MM.1S (cell line): ENCODE measurements around the gene ST6GALNAC6.

Experiments used
- DNase-seq: peaks from one replicate; pipeline ENCODE4 v3.0.0-alpha.2; 2015
- H2AFZ ChIP-seq: fragments of 300-600 bp; sonication (generic); 2 replicates; pipeline ENCODE4 v1.6.0; 2016; ENCODE audit warnings: antibody characterized with exemption, low read length
- H3F3A ChIP-seq: fragments of 300-600 bp; sonication (generic); 2 replicates; pipeline ENCODE4 v1.6.1; 2016; ENCODE audit warnings: mild to moderate bottlenecking, antibody characterized with exemption, low read length, moderate library complexity, mixed read lengths; ENCODE audit not compliant: insufficient read depth
- H3K27ac ChIP-seq: fragments of 300-600 bp; sonication (generic); 2 replicates; pipeline ENCODE4 v1.5.1; 2016; ENCODE audit warnings: mild to moderate bottlenecking, low read length
- H3K27me3 ChIP-seq: fragments of 300-600 bp; sonication (generic); replicated peaks from 2 replicates; pipeline ENCODE4 v1.6.0; 2016; ENCODE audit warnings: low read length; ENCODE audit not compliant: insufficient read depth
- H3K36me3 ChIP-seq: fragments of 300-600 bp; sonication (generic); replicated peaks from 2 replicates; pipeline ENCODE4 v1.6.1; 2016; ENCODE audit warnings: mild to moderate bottlenecking, low read length, mixed read lengths; ENCODE audit not compliant: insufficient read depth
- H3K4me1 ChIP-seq: fragments of 300-600 bp; sonication (generic); 2 replicates; pipeline ENCODE4 v1.6.1; 2016; ENCODE audit warnings: low read length, mixed read lengths
- H3K4me2 ChIP-seq: fragments of 300-600 bp; sonication (generic); 2 replicates; pipeline ENCODE4 v1.6.0; 2016; ENCODE audit warnings: low read depth, low read length
- H3K4me3 ChIP-seq: fragments of 300-600 bp; sonication (generic); 2 replicates; pipeline ENCODE4 v1.5.1; 2016; ENCODE audit warnings: low read length, mixed read lengths
- H3K79me2 ChIP-seq: fragments of 300-600 bp; sonication (generic); 2 replicates; pipeline ENCODE4 v1.6.1; 2016; ENCODE audit warnings: mixed run types, low read length, mixed read lengths
- H3K9ac ChIP-seq: fragments of 300-600 bp; sonication (generic); 2 replicates; pipeline ENCODE4 v1.6.1; 2016; ENCODE audit warnings: low read length, mixed read lengths
- H3K9me2 ChIP-seq: fragments of 300-600 bp; sonication (generic); replicated peaks from 2 replicates; pipeline ENCODE4 v1.6.1; 2016; ENCODE audit warnings: mild to moderate bottlenecking, low read length, mixed read lengths; ENCODE audit not compliant: insufficient read depth
- H3K9me3 ChIP-seq: fragments of 300-600 bp; sonication (generic); replicated peaks from 2 replicates; pipeline ENCODE4 v1.6.1; 2016; ENCODE audit warnings: mild to moderate bottlenecking, low read length, mixed read lengths; ENCODE audit not compliant: insufficient read depth
- H4K20me1 ChIP-seq: fragments of 300-600 bp; sonication (generic); 2 replicates; pipeline ENCODE4 v1.6.1; 2016; ENCODE audit warnings: mild to moderate bottlenecking, low read length, moderate library complexity, mixed read lengths; ENCODE audit not compliant: insufficient read depth
- EZH2 ChIP-seq: fragments of 300-600 bp; sonication (generic); optimal IDR thresholded peaks from 2 replicates; pipeline ENCODE3; 2017; ENCODE audit warnings: low read depth, mild to moderate bottlenecking, antibody characterized with exemption, low read length, mixed read lengths
- EZH2phosphoT487 ChIP-seq: fragments of 300-600 bp; sonication (generic); IDR thresholded peaks from 2 replicates; pipeline ENCODE4 v1.6.1; 2018; ENCODE audit warnings: antibody characterized with exemption, low read length
- TF ChIP-seq, protein P1 (sequence below): fragments of 300-600 bp; sonication (generic); IDR thresholded peaks from 2 replicates; pipeline ENCODE4 v1.5.1; 2016; ENCODE audit warnings: antibody characterized with exemption, low read length, mixed read lengths

Gene ST6GALNAC6

DNA sequence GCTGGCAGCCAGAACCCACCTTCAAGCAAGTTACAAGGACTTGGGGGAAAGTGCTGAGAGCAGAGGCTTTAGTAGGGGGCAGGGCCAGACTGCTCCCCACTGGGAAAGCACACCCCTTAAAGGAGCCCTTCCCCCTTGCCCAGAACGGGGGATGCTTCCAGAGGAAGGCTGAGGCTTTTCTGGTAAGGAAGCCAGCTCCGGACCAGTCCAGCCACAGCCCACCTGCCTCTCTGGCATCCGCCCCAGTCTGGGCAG is 42.5 kb upstream of the ST6GALNAC6 start:
- no peaks in the 10 kb centered on the region for H3K9me3 ChIP-seq
- no peak for TF ChIP-seq EZH2
- TF ChIP-seq EZH2phosphoT487 = no peak
- TF ChIP-seq, protein P1, sequence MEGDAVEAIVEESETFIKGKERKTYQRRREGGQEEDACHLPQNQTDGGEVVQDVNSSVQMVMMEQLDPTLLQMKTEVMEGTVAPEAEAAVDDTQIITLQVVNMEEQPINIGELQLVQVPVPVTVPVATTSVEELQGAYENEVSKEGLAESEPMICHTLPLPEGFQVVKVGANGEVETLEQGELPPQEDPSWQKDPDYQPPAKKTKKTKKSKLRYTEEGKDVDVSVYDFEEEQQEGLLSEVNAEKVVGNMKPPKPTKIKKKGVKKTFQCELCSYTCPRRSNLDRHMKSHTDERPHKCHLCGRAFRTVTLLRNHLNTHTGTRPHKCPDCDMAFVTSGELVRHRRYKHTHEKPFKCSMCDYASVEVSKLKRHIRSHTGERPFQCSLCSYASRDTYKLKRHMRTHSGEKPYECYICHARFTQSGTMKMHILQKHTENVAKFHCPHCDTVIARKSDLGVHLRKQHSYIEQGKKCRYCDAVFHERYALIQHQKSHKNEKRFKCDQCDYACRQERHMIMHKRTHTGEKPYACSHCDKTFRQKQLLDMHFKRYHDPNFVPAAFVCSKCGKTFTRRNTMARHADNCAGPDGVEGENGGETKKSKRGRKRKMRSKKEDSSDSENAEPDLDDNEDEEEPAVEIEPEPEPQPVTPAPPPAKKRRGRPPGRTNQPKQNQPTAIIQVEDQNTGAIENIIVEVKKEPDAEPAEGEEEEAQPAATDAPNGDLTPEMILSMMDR = no peak
- no peaks in the 10 kb centered on the region for H4K20me1 ChIP-seq
- no peak overlapping the region for H2AFZ ChIP-seq
- H3K27ac ChIP-seq = no peak overlapping the region
- no peak overlapping the region for H3K4me3 ChIP-seq
- no peak overlapping the region for H3K4me2 ChIP-seq
- no peaks in the 10 kb centered on the region for H3K36me3 ChIP-seq
- no peaks in the 10 kb centered on the region for H3K4me1 ChIP-seq
- H3K27me3 ChIP-seq = no peaks in the 10 kb centered on the region
- H3F3A ChIP-seq = no peaks in the 10 kb centered on the region
- H3K9me2 ChIP-seq = no peaks in the 10 kb centered on the region
- H3K9ac ChIP-seq = no peak overlapping the region
- DNase-seq = no peak
- peaks cover 7% of the 10 kb centered on the region for H3K79me2 ChIP-seq

DNA sequence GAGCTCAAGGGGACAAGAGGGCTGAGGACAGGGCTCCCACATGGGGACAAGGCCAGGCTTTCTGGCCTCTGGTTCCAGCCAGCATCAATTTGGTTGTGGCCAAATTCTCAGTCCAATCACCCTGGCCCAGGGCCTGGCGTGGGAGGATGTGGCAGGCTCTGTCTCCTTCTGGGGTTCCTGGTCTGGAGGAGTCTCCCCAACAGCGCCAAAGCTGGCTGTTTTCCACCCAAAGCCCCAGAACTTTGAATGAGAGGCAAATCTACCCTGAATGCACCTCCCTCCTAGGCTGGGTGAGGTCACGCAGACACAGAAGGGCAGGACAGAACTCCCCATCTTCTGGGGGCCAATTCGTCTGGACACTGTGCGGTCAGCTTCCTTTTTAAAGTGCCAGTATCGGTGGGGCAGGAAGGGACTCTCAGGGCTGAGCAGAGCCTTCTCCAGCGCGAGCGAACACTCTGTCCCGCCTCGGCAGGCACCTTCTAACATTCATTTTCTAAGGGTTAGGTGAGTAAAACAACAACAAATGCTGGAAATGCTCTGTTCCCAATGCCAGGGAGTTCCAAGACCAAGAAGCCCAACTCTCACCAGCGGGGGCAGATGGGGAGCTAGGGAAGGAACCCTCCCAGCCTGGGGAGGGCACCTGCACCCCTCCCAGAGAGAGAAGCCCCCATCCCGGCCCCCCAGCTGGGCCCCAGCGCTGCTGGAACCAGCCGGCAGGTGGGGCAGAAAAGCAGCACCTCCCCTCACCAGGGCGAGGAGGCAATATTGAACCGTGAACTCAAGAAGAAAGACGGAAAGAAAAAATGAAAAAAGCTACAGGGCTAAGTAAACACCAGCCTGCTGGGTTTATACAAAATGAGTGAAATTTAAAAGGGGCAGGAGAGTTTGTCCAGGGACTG is 41.9 kb upstream of the ST6GALNAC6 start:
- no peak overlapping the region for H2AFZ ChIP-seq
- no peak overlapping the region for H3K27ac ChIP-seq
- H3K9ac ChIP-seq = no peak overlapping the region
- no peaks in the 10 kb centered on the region for H3K9me3 ChIP-seq
- H3K4me3 ChIP-seq = no peak overlapping the region
- H3K79me2 ChIP-seq = peaks cover 13% of the 10 kb centered on the region
- H3K9me2 ChIP-seq = no peaks in the 10 kb centered on the region
- no peaks in the 10 kb centered on the region for H3K36me3 ChIP-seq
- no peak overlapping the region for H3K4me2 ChIP-seq
- no peak for DNase-seq
- TF ChIP-seq, protein P1 = no peak
- no peak for TF ChIP-seq EZH2phosphoT487
- TF ChIP-seq EZH2 = no peak
- no peaks in the 10 kb centered on the region for H4K20me1 ChIP-seq
- H3F3A ChIP-seq = no peaks in the 10 kb centered on the region
- H3K27me3 ChIP-seq = no peaks in the 10 kb centered on the region
- H3K4me1 ChIP-seq = peaks cover 5% of the 10 kb centered on the region

DNA sequence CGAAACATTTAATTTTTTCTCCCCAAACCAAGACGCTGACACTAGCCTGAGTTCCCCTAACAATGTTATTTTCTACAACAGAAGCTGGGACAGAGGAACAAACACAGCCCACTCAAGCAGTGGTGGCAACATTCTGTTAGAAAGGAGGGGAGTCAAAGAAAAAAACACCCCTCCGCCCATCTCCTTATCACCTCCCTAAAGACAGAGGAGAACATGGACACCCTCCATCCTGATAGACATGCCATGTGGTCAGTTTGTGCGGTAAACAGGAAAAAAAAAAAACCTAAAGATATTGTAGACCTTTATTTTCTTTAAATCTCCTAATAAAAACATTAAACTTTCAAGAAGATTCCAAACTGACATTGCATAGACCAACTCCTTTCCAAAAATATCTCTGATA is 41.2 kb upstream of the ST6GALNAC6 start:
- Histone ChIP-seq H3F3A (no peaks in the 10 kb centered on the region), H3K9me2 (no peaks in the 10 kb centered on the region), H2AFZ (no peak overlapping the region), H3K4me3 (no peak overlapping the region), H3K4me2 (no peak overlapping the region), H4K20me1 (0 out of 2 replicates have a peak, but pooled peaks cover 2% of the 10 kb centered on the region), H3K4me1 (peaks cover 8% of the 10 kb centered on the region), H3K9ac (no peak overlapping the region), H3K36me3 (no peaks in the 10 kb centered on the region), H3K27ac (no peak overlapping the region), H3K79me2 (peaks cover 20% of the 10 kb centered on the region), H3K9me3 (no peaks in the 10 kb centered on the region), H3K27me3 (no peaks in the 10 kb centered on the region)
- no peak for TF ChIP-seq EZH2phosphoT487
- TF ChIP-seq, protein P1 = no peak
- no peak for DNase-seq
